T-helper 17 cell (primary cell): ENCODE data around the gene E2F8. TPM values are rescaled to one million over a fixed set of nuclear protein-coding genes. Genes with fewer than 3 reads are reported as not detected.
A peak's percentile ranks its signal among the peaks of the same experiment; 100 is the strongest.

Source experiments
- ATAC-seq: fragments of 150-1000 bp; cut with Tn5 transposase; 2 replicates; pipeline ENCODE4 v1.10.0; 2021; ENCODE audit warnings: mild to moderate bottlenecking, moderate library complexity
- DNase-seq, 3 donors: peaks; one replicate each; pipeline versions ENCODE4 v3.0.0 to v3.0.0-alpha.2; 2020 to 2021
- H3K9me3 ChIP-seq: one replicate; pipeline ENCODE4 v1.7.0; 2013; ENCODE audit warnings: low read length, mild to moderate bottlenecking; ENCODE audit not compliant: control insufficient read depth, poor library complexity, severe bottlenecking
- H3K27ac Mint-ChIP-seq: one replicate; pipeline ENCODE4 v1.8.0; 2022; ENCODE audit warnings: mild to moderate bottlenecking, moderate library complexity, mixed read lengths
- H3K27me3 Mint-ChIP-seq: one replicate; pipeline ENCODE4 v1.8.0; 2022; ENCODE audit warnings: mixed read lengths
- H3K36me3 Mint-ChIP-seq: one replicate; pipeline ENCODE4 v1.8.0; 2022; ENCODE audit warnings: low read depth, mixed read lengths
- H3K4me1 Mint-ChIP-seq: one replicate; pipeline ENCODE4 v1.8.0; 2022; ENCODE audit warnings: mild to moderate bottlenecking, mixed read lengths
- H3K4me3 Mint-ChIP-seq: one replicate; pipeline ENCODE4 v1.8.0; 2022; ENCODE audit warnings: mild to moderate bottlenecking, moderate library complexity, mixed read lengths
- total RNA-seq, 4 donors: library from RNA in 2 of 4; stranded (reverse) in 2 of 4; gene quantifications; one replicate each; pipeline ENCODE4 v1.2.3 and lab custom pipeline; 2022 to 2026

The E2F8 gene
- total RNA-seq, 2 donors from 2014 or later = 0.21 TPM; not detected in 1

- no peak for ATAC-seq
- peaks cover 1% of the 10 kb centered on the region for H3K36me3 Mint-ChIP-seq
- no peaks in the 10 kb centered on the region for H3K9me3 ChIP-seq
- peaks cover 34% of the 10 kb centered on the region for H3K27me3 Mint-ChIP-seq
- peak within 1 kb of the TSS; percentile 9 for H3K4me3 Mint-ChIP-seq
- DNase-seq = no peak
- H3K4me1 Mint-ChIP-seq = no peaks in the 10 kb centered on the region
- no peak within 1 kb of the TSS for H3K27ac Mint-ChIP-seq
These were observed 38.8 kb downstream of the E2F8 start, which contains the start of gene CSRP3 for GRCh38 chr11:19201737-19202605. Gene CSRP3 (minus strand): TSS chr11:19201983. CDS start chr11:19192448, 9,535 bp downstream.

GRCh38 chr11:19200410-19201201, 40.1 kb downstream of the E2F8 start:
- no peaks in the 10 kb centered on the region for H3K9me3 ChIP-seq
- Mint-ChIP-seq H3K27me3 (peaks cover 29% of the 10 kb centered on the region), H3K4me1 (no peaks in the 10 kb centered on the region), H3K4me3 (no peak overlapping the region), H3K27ac (no peak overlapping the region), H3K36me3 (no peaks in the 10 kb centered on the region)
- DNase-seq = no peak
- no peak for ATAC-seq

GRCh38 chr11:19199771-19200170, 41.0 kb downstream of the E2F8 start:
- H3K4me1 Mint-ChIP-seq = no peaks in the 10 kb centered on the region
- ATAC-seq (no peak), DNase-seq (no peak)
- no peak overlapping the region for H3K4me3 Mint-ChIP-seq
- no peaks in the 10 kb centered on the region for H3K9me3 ChIP-seq
- peaks cover 29% of the 10 kb centered on the region for H3K27me3 Mint-ChIP-seq
- H3K27ac Mint-ChIP-seq = no peak overlapping the region
- H3K36me3 Mint-ChIP-seq = no peaks in the 10 kb centered on the region

GRCh38 chr11:19199048-19199447, 41.7 kb downstream of the E2F8 start:
- Mint-ChIP-seq H3K4me3 (no peak overlapping the region), H3K27ac (no peak overlapping the region), H3K4me1 (no peaks in the 10 kb centered on the region), H3K27me3 (peaks cover 29% of the 10 kb centered on the region), H3K36me3 (no peaks in the 10 kb centered on the region)
- H3K9me3 ChIP-seq = no peaks in the 10 kb centered on the region
- DNase-seq (no peak), ATAC-seq (no peak)

GRCh38 chr11:19196432-19196831, 44.3 kb downstream of the E2F8 start:
- H3K27ac Mint-ChIP-seq = no peak overlapping the region
- ATAC-seq = no peak
- DNase-seq = no peak
- no peak overlapping the region for H3K4me3 Mint-ChIP-seq
- H3K36me3 Mint-ChIP-seq = no peaks in the 10 kb centered on the region
- H3K27me3 Mint-ChIP-seq = peaks cover 19% of the 10 kb centered on the region
- no peaks in the 10 kb centered on the region for H3K4me1 Mint-ChIP-seq
- H3K9me3 ChIP-seq = no peaks in the 10 kb centered on the region

GRCh38 chr11:19194620-19195308, 46.0 kb downstream of the E2F8 start:
- H3K27me3 Mint-ChIP-seq = peaks cover 4% of the 10 kb centered on the region
- H3K27ac Mint-ChIP-seq = no peak overlapping the region
- H3K4me1 Mint-ChIP-seq = no peaks in the 10 kb centered on the region
- DNase-seq (no peak), ATAC-seq (no peak)
- no peaks in the 10 kb centered on the region for H3K36me3 Mint-ChIP-seq
- no peak overlapping the region for H3K4me3 Mint-ChIP-seq
- H3K9me3 ChIP-seq = no peaks in the 10 kb centered on the region

- H3K9me3 ChIP-seq = no peaks in the 10 kb centered on the region
- ATAC-seq (no peak), DNase-seq (no peak)
- Mint-ChIP-seq H3K36me3 (no peaks in the 10 kb centered on the region), H3K4me1 (no peaks in the 10 kb centered on the region), H3K27me3 (no peaks in the 10 kb centered on the region), H3K27ac (no peak overlapping the region), H3K4me3 (no peak overlapping the region)
These were observed 46.8 kb downstream of the E2F8 start for GRCh38 chr11:19193916-19194315.

GRCh38 chr11:19191530-19192169, 49.1 kb downstream of the E2F8 start:
- DNase-seq (no peak), ATAC-seq (no peak)
- H3K9me3 ChIP-seq = no peaks in the 10 kb centered on the region
- H3K36me3 Mint-ChIP-seq = no peaks in the 10 kb centered on the region
- H3K4me3 Mint-ChIP-seq = no peak overlapping the region
- no peaks in the 10 kb centered on the region for H3K27me3 Mint-ChIP-seq
- no peaks in the 10 kb centered on the region for H3K4me1 Mint-ChIP-seq
- H3K27ac Mint-ChIP-seq = no peak overlapping the region

GRCh38 chr11:19187833-19188258, 52.9 kb downstream of the E2F8 start:
- H3K9me3 ChIP-seq = no peaks in the 10 kb centered on the region
- Mint-ChIP-seq H3K4me1 (no peaks in the 10 kb centered on the region), H3K36me3 (no peaks in the 10 kb centered on the region), H3K27ac (no peak overlapping the region), H3K4me3 (no peak overlapping the region), H3K27me3 (no peaks in the 10 kb centered on the region)
- no peak for DNase-seq
- no peak for ATAC-seq

GRCh38 chr11:19187114-19187832, 53.5 kb downstream of the E2F8 start:
- no peaks in the 10 kb centered on the region for H3K9me3 ChIP-seq
- no peak overlapping the region for H3K27ac Mint-ChIP-seq
- ATAC-seq (no peak), DNase-seq (no peak)
- H3K4me3 Mint-ChIP-seq = no peak overlapping the region
- H3K4me1 Mint-ChIP-seq = no peaks in the 10 kb centered on the region
- no peaks in the 10 kb centered on the region for H3K27me3 Mint-ChIP-seq
- H3K36me3 Mint-ChIP-seq = no peaks in the 10 kb centered on the region

- no peak overlapping the region for H3K27ac Mint-ChIP-seq
- no peaks in the 10 kb centered on the region for H3K4me1 Mint-ChIP-seq
- H3K27me3 Mint-ChIP-seq = no peaks in the 10 kb centered on the region
- DNase-seq (no peak), ATAC-seq (no peak)
- no peaks in the 10 kb centered on the region for H3K36me3 Mint-ChIP-seq
- no peaks in the 10 kb centered on the region for H3K9me3 ChIP-seq
- H3K4me3 Mint-ChIP-seq = no peak overlapping the region
These were observed 55.2 kb downstream of the E2F8 start for GRCh38 chr11:19185516-19186052.

- no peak overlapping the region for H3K4me3 Mint-ChIP-seq
- no peak for DNase-seq
These were observed 55.7 kb downstream of the E2F8 start for GRCh38 chr11:19185036-19185435.

More at GRCh38 chr11:19185036-19185435, 55.7 kb downstream of the E2F8 start:
- no peak overlapping the region for H3K27ac Mint-ChIP-seq
- no peaks in the 10 kb centered on the region for H3K27me3 Mint-ChIP-seq
- H3K36me3 Mint-ChIP-seq = no peaks in the 10 kb centered on the region
- no peaks in the 10 kb centered on the region for H3K4me1 Mint-ChIP-seq
- ATAC-seq = no peak
- H3K9me3 ChIP-seq = no peaks in the 10 kb centered on the region
